ENCODE results near the gene HS1BP3.

The HS1BP3 gene

DNA sequence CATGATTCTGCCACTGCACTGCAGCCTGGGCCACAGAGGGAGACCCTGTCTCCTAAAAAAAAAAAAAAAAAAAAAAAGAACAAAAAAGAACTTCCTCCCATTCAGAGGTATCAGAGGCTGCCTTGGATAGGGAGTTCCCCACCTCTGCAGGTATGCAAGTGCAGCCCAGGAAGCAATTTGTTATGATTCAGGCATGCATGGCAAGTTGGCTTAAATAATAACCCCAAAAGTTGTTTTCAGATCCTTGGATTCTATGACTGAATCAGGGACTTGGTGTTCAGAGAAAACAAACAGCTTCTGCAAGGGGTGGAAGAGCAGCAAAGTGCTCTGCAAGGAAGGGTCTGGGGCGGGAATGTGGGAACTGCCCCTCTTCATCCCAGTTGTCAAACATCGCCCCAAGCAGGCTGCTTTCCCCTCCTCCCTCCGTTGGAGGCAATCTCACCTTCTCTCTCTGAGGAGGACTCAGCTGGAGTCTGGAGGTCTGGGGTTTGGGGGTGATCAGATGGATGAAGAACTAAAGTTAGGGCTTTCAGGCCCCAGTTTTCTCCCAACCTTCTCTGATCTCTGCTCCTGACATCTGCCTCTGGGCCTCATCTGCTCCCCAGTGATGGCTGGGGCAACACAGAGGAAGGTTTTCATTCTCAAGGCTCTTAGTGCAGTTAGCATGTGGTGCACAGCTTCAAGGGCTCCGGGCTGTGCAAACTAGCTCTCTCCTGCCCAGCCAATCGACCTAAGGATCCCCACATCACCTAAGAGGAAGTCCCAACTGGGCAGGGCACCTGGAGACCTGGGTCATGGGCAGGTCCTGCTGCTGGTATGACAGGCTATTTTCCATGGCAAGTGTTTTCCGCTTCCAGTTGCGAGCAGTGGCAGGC is 12.5 kb upstream of the HS1BP3 start:
- no peak for DNase-seq (ENCODE audit: low spot score)

DNA sequence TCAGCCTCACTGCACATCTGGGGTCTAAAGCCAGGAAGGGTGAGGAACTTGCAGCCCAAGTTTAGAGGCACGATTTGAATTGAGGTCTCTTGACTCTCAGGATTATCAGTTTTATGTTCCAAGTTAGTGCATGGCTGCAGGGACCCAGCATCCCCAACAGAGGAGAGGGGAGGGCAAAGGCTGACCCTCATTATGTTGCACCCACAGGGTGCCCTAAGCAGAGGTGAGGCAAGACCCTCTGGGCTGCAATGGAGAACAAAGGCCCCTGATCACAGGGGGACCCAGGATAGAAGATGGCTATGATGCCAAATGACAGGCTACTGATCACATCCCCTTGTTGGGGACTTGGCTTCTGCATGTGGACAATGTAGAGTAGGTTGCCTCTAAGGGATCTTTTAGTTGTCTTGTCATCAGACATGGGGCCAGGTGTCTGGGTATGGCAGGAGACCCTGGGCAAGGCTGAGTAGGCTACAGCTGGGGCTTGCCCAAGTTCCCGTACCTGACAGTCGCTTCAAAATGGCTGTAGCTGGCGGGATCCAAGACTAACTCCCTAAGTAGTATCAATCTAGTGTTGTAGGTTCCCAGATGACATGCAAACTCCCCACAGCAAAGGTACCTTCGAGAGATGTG is 11.5 kb upstream of the HS1BP3 start:
- DNase-seq (ENCODE audit: low spot score) = no peak

DNA sequence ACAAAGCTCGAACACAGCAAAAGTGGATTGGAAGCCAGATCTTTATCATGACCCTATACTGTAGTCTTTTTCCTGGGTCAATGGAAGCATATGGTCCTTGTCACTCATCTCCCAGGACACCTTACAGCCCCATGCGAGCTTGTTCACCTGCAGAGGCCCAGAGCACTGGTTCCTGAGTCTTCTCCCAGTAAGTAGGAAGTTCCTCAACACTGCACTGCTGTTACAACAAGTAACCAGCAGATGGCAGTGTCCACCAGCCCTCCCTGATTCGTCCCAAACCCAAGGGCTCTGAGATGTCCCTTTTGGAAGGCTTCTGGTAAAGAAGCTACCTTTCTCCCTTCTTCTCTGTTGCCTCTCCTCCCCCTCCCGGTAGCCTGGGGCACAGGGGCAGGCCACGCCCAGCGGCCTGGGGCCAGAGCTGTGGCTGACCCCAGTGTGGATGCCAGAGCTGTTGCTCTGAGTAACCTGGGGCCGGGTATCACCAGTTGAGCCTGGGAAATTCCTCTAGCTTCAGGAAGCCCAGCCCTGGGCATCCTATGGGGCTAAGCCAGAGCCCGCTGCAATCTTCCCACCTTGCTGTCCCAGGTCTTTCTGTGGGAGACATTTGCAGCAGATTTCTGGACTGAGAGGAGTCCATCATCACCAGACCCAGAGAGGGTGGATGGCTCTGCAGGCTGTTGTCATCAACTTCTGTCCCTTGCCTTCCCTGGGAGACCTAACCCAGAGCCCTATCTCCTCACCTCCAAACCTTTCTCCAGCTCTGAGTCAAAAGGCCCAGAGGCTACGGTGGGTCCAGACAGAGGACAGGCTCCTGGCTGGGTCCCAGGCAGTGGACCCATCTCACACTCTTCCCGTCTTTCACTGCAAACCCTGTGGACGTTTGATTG is 10.8 kb upstream of the HS1BP3 start:
- DNase-seq (ENCODE audit: low spot score) = peak; percentile 86

DNA sequence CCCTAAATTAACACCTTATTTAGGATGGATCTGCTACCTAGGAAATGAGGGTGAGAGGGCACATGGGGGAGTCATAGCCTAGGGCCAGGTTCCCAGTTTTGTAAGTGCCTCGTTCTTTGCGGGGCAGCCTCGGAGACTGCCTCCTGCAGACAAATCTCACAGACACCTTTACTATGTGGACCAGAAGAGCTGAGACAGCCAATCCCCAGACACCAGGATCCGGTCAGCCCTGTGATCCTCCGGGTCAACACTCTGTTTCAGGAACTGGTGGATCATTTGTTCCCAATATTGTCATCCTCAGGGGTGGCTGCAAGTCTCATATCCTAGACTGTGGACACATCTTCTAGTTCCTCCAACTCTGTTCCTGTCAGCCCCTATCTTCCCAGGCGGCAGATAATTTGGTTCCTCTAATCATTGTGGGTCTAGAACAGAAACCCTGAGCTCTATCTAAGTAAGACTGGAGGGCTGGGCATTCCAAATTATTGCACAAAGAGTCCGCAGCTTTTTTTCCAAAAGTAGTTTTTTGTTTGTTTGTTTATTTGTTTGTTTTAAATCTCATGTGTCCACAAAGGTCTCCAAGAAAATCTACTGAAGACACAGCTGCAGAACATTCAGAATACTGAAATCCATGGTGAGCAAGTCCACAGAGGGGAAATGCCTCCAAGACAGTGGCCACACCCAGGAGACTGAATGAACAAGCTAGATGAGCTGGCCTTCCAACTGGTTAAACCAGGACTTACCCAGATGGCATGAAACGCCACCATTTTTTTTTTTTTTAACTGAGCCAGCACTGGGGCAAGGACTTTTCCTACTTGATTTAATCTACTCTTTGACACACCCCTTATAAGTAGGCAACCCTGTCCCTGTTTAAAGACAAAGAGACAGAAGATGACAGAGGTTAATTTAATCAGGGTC is 9.9 kb upstream of the HS1BP3 start:
- DNase-seq (ENCODE audit: low spot score) = peak; percentile 69

DNA sequence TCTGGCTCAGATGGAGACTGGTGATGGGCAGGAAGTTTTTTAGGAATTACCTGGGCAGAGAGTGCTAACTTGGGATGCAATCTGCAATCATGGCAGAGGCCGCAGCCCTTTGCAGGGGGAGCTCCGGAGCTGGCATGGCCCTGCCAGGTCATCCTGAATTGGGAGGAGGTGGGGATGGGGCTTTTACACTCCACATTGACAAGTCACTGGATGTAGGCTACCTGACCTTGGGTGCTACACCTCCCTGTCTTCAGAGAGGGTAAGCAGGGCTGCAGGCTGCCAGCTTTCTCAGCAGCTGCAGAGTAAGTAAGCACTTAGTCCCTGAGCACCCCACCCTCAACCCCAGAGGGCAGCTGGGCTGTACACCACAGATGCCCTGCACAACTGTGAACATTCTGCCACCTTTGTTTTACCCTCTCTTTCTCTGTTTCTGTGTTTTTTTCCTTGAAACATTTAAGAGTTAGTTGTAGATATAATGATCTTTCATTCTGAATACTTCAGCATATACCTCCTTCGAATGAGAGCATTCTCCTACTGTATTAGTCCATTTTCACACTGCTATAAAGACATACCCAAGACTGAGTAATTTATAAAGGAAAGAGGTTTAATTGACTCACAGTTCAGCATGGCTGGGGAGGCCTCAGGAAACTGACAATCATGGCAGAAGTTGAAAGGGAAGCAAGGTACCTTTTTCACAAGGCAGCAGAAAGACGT is 6.8 kb upstream of the HS1BP3 start:
- no peak for DNase-seq (ENCODE audit: low spot score)

DNA sequence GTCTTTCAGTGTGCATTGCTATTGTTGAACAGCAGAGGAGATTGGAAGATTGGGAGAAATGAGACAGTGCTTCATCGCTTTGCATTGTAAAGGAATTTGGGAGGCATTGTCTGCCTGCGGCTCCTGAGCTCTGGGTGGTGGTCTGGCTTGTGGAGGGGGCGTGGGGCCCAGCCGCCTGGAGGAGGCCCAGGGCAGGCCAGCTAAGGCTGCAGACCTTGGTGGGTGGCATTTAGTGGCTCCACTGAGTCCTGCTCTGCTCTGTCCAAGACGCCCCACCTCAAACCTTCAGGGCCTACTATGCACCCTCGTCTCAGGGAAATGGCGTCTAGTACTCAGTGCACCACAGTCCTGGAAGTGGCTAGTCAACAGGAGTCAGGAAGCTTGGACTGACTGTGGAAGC is 5.7 kb upstream of the HS1BP3 start:
- no peak for DNase-seq (ENCODE audit: low spot score)

DNA sequence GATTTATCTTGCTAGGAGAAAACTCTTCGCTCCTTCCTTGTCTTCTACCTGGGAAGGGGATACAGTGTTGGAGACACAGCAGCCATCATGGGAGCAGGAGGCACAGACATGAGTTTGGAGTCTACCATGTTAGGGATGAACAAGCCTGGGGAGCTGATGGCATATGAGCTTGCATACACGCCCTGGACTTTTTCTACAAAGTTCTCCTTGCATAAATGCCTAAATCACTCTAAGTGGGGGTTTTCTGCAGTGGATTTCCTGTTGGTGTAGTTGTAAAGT is 3.6 kb upstream of the HS1BP3 start:
- no peak for DNase-seq (ENCODE audit: low spot score)

DNA sequence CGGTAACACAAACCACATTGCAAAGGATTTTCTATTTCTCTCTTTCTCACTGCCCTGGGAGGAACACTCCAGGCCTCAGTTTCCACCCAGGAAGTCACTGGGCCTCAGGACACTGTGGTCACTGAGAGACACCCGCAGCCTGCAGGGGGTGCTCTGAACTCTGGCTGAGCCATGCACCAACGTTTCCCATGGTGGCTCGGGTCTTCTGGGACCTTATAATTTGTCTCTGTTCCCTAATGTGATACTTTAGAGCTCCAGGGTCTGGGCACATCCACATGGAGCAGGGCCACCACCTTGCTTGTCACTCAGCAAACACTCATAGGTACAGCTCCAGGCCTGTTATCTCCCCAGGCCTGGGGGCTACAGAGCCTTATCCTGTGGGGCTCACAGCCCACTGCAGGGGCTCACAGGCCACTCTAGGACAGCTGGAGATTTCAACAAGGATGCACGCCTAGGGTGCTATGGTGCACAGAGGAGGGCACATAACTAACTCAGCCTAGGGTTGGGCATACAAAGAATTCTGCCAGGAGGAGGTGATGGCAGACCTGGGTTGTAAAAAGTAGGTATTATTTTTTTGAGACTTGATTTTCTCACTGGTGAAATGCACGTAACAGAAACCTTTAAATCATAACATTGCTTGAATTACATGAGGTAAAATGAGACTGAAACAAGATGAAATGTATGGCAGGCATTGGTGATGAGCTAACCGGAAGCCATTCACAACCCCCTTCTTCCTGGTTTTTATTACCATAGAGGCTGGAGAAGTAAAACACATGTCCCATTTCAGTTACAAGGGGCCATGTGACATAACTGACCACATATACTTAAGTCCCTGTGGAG is 3.0 kb upstream of the HS1BP3 start:
- DNase-seq (ENCODE audit: low spot score) = no peak

DNA sequence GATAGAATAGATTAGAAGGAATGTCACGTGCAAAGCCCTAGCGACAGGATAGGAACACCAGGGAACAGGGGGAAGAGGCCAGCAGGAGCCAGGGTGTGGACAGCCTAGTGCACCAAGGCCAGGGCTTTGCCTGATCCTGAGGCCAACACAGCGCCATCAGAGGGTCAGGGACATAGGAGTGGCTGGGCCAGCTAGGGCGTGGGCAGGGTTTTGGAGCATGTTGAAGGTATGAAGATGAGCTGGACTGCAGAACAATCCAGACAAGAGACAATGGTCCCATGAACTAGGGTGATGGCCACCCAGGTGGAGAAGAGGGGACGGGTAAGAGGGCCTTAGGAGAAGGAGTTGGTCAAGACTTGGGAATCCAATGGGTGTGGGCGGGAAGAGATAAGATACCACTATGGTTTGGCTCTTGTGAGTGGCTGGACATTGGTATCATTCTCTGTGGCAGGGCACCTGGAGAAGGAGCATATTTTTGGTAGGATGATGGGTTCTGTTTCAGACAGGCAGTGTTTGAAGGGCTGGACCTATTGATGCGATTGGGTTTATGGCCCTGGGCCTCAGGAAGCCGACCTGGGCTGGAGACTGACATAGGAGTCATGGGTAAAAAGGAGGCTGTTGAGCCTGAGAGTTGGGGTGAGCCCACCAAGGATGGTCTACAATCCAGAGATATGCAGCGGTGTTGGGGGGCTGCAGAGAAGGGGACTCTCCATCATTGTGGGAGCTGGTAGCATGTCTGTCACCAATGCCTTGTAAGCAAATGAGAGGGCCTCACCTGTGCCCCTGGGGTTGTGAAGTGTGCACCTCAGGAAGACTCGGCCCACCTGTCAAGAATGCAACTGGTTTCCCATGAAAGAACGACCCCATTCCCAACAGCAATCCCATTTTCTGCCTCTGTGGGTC is 2.0 kb upstream of the HS1BP3 start:
- DNase-seq (ENCODE audit: low spot score) = no peak

DNA sequence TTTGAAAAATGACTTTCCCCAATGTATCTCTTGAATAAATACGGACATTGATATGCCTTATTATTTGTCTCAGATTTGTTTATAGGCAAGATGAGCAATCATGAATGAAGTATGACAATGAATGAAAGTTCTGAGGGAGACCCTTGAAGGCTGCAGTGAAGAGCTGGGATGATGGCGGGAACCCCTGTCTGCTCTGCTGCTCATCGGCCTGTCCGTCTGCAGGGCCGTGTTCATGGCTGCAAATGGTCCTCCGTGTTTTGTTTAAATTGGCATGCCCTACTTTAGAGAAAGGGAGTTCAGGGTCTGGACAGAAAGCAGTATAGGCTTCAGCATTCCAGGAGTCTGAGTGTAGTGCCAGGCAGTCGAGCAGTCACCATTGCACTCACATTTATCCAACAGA is 1.2 kb upstream of the HS1BP3 start:
- DNase-seq (ENCODE audit: low spot score) = no peak

DNA sequence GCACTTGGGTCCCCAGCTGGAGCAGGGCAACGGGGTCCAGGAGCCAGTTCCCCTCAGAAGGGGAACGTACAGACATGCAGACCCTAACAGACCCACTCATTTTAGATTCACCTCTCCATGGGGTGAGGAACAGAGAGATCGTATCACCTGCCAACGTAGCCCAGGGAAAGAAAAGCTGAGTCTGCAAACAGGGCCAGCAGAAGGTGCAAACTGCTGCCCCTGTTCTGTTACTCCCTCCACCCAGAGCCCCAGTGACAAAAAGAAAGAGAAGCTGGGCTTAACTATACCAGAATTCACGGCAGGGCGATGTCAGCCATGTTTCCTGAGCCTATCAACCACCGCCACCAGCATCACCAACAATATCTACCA is 817 bp upstream of the HS1BP3 start:
- DNase-seq (ENCODE audit: low spot score) = no peak

DNA sequence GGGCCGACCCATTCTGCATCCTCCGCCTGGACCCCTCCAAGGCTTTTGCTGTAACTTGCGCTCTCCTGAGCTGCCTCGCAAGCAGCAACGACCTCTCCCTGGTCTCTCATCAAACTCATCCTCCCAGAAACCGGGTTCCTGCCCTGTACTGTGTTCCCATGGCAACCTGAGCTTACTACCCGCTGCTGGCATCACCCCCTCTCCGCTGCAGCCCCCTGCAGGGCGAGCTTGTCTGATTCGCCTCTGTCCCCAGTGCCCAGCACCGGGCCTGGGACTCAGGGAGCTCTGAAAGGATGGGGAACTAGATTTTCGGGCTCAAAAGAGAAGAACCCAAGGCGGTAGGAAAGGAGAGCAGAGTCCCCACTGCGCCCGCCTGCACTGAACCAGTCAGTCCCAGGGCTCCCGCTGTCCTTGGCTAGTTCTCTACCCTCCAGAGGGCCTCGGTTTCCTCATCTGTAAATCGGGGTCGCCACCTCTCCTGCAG is 463 bp downstream of the HS1BP3 start:
- DNase-seq (ENCODE audit: low spot score) = peak; percentile 82

DNA sequence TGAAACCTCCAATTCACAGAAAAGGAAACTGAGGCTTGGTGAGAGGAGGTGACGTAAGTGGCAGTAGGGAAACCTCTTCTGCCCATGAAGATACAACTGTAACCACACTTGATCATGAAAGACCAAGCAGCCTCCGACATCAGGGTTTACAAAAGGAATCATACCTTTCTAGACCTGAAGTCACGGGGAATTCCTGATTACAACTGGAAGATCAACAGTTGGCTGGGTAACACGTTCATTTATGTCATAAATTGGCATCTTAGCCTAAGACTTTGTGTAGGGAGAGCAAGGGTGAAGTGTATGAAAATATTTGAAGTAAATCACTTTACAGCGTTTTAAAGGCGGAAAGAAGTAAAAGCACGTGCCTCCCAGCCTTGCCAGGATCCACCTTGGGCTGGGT is 922 bp downstream of the HS1BP3 start:
- DNase-seq (ENCODE audit: low spot score) = no peak

DNA sequence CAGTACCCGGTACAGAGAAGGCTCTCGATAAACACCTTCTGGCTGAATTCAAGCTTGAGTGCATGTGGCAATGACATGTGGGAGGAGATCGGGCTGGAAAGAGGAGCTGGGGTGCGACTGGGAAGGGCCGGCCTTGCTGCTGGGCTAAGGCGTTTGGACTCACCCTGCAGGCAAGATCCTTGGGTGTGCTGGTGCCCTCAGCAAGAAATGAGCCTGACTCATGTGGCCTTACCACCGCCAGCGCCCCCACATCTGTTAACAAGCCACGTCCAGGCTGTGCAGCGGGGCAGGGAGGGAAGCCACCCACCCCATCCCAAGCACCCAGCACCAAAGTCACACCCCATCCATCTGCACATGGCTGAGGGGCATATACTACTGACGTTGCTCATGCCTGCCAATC is 1.3 kb downstream of the HS1BP3 start:
- DNase-seq (ENCODE audit: low spot score) = no peak

DNA sequence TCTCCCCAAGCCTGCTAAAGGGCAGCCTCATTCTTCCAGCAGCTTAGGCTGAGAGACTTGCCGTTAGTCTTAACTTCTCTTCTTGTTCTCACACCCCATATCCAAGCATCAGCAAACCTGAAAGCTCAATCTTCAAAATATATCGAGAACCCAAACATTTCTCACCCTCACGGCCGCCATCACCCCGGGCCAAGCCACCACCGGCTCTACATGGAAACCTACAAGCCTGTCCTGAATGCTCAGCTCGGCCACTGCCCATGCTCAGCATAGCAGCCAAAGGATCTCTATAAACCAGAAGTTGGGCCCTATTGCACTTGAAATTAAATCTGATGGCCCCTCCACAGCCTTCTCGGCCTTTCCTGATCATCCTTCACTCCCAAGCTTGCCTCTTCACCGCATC is 2.1 kb downstream of the HS1BP3 start:
- DNase-seq (ENCODE audit: low spot score) = no peak

DNA sequence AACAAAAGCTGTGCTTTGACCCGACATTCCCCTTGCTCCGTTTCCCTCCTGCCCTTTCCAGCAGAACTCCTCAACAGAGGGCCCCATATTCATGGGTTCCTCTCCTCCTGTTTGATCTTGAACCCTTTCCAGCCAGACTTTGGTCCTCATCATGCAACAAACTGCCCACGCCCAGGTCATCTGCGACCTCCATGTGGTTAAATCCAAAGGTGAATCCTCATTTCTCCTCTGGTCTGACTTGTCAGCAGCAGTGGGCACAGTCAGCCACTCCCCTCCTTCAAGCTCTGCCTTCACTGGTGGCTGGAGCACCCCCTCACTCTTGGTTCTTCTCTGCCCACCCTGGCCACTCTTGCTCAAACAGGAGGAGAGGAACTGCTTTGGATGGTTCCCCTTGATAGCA is 2.7 kb downstream of the HS1BP3 start:
- DNase-seq (ENCODE audit: low spot score) = no peak

DNA sequence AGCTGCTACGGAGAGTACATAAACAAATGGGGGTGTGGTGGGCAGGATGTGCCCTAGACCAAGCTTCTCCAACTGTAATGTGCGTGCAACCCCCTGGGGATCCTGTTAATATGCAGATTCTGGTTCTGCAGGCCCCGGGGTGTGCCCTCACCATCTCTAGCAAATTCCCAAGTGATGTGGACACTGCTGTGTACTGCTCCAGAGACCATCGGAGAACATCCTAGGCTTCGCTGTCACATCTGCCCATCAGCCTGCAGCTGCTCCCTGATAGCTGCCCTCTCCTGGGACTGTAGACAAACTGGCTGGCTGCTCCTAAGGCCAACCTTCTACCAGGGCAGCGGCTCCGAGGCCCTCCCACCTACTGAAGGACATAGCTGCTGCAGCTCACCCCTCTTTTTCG is 3.2 kb downstream of the HS1BP3 start:
- no peak for DNase-seq (ENCODE audit: low spot score)

DNA sequence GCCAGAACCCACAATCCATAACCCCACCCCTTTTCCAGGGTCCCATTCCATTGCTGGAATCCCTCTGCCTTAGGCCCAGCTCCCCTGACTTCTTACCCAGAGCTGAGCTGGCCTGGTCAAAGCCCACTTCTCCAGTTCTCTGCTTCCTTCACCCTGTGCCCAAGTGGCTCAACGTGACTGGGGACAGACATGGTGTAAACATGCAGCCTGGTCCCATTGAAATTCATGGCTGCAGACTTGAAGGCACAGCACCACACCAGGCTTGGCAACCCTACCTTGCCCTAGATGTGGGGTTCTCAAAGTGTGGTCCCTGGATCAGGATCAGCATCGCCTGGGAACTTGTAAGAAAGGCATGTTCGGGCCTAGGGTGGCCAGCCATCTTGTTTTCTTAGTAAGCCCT is 3.7 kb downstream of the HS1BP3 start:
- no peak for DNase-seq (ENCODE audit: low spot score)

DNA sequence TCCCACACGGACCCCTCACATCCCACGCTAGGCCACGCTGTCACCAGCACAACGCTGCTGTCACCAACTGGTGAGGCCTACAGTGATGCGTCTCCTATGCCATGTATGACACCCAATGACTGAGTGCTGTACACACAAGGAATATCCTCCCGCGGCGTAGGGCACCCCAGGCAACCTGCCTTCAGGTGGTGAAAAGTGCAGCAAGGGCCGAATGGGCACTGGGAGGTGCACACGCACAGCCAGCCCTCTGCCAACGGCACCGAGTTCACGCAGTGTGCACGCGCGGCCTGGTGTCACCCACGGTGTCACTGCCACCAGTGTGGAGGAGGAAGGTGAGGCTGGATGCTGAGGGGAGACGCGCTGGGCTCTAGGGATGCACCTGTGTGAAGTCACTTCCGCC is 4.5 kb downstream of the HS1BP3 start:
- DNase-seq (ENCODE audit: low spot score) = no peak
